NCI-H1417 (cell line): ENCODE data around the gene CXCR3.

ENCODE experiments used
- DNase-seq, 3 experiments: peaks; one replicate each; lab custom pipeline; 2025; lab: John Stamatoyannopoulos, UW

The CXCR3 gene

GRCh38 chrX:71637253-71637618 lies 18.9 kb upstream of the CXCR3 start:
- DNase-seq = peak in 1 of 3 experiments; percentile 42

GRCh38 chrX:71636438-71637252 lies 18.3 kb upstream of the CXCR3 start:
- DNase-seq = peak; percentile 21 to 65 (median 42)

DNA sequence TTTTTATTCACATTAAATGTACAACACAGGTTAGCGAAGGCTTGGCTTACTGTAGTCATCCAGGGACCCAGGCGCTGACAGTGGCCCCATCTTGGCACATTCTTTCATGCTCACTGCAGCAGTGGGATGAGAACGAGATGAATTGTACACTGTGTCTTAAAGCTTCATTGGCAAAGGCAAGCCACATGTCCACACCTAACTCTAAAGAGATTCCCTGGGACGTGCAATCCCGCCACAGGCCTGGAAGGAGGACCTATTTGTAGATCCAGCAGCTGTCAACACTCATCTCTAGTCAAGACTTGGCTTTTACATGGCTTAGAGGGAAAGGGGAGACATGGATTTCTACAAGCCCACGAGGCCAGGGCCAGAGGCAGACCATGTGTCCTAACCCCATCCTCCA lies 16.1 kb upstream of the CXCR3 start:
- no peak for DNase-seq

- peak; percentile 52 to 91 (median 80) for DNase-seq
Measured at GRCh38 chrX:71632923-71633657, 14.8 kb upstream of the CXCR3 start.

- DNase-seq = no peak
Measured at GRCh38 chrX:71629467-71629866, 11.2 kb upstream of the CXCR3 start.

DNA sequence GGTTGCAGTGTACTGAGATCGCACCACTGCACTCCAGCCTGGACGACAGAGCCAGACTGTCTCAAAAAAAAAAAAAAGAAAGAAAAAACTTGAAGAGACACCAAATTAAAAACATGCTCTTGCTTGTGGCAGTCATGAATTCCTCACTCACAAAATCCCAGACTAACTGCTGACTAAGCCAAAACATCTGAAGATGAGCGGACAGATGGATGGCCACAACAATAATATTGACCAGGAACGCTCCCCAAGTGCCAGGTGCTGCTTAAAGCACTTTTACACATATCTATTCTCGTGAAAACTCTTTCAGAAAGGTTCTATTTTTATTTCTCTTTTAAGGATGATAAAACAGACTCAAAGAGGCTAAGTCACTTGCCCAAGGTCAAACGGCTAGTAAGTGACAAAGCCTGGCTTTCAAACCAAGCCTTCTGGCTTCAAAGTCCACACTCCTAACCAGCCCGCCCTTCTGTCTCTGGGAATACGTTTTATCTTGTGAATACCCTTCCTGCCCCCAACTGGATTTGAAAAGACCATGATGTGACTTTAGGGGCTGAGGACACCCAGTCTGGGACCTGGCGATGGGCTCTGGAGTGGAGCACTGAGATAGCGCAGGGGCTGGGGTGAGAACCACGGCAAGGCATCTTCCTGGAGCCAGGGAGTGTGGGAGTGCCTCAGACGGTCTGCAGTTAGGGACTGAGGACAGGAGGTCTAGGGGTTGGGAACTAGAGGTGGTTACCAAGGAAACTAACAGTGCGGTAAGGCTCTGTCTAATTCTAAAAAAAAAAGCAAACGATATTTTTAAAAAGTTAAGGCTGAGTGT lies 9.5 kb upstream of the CXCR3 start:
- no peak for DNase-seq

DNA sequence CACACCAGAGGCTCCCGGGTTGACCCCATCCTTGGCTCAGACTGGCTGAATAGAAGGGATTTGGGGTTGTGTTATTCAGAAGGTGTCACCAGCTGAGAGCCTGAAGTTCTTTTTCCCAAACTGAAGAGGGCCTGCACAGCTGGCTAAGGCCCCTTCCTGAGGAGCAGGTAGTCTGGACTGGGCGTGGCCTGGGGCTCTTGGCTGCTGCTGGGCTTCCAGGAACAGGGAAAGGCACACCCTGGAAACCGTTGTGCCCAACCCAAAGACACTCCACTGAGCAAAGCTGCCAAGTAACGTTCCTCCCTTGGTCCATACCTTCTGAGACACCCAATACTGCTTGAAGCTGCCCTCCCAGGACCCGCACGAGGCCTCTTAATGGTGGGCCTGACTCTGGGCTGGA lies 8.3 kb upstream of the CXCR3 start:
- DNase-seq = no peak

DNA sequence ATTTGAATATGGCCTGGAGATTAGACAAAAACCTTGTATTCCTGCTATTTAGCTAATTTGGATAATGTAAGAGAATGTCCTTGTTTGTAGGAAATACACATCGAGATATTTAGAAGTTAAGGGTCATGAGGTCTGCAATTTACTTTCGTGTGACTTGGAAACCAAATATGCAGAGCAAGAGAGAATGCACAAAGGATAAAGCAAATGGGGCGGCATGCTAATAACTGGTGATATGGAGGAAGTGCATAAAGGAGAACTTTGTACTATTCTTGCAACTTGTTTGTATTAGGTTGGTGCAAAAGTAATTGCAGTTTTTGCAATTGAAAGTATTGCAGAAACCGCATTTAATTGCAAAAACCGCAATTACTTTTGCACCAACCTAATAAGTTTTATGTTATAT lies 7.2 kb upstream of the CXCR3 start:
- DNase-seq = no peak

- no peak for DNase-seq
Measured at GRCh38 chrX:71623714-71624113, 5.4 kb upstream of the CXCR3 start.

DNA sequence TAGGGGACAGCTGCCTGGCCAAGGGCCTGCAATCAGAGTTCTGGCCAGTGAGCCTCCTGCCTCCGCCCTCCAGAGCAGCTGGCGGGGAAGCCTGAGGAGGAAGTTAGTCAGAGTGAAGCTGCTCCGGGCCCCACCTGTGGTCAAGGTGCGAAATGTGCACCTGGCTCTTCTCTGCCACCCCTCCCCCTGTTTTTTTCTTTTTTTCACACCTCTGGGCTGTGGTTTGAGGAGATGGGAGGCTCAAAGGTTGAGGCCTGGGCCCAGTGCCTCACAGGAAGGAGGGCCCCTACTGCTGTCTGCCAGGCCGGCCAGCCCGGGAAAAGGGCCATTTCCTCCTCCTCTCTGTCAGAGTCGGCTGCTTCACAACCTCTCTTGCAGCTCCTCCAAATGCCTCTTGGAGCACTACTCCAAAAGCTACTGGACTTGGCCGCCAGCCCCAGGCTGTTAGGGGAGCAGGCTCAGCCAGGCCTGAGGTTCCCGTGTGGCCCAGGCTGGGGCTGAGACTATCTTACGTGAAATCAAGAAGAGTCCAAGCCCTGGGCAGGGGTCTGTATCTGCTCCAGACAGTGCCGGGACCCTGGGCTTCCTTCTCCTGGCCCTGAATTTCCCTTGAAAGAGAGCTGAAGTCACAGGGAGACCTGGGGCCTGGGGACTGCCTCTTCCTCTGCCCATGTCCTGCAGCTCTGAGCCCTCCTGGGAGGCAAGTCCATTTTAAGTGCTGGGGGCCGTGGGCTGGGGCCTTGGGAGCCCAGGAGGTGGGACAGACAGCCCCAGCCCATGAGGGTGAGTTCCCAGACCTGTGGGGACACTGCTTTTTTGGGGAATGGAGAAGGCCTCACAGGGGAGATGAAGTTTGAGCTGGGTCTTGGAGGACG lies 4.5 kb upstream of the CXCR3 start:
- peak in 1 of 3 experiments; percentile 26 for DNase-seq

GRCh38 chrX:71622032-71622575 lies 3.8 kb upstream of the CXCR3 start:
- no peak for DNase-seq

- no peak for DNase-seq
Measured at GRCh38 chrX:71621603-71622002, 3.3 kb upstream of the CXCR3 start.

GRCh38 chrX:71619986-71620385 lies 1.7 kb upstream of the CXCR3 start:
- no peak for DNase-seq

GRCh38 chrX:71619193-71619592 lies 882 bp upstream of the CXCR3 start:
- DNase-seq = no peak

DNA sequence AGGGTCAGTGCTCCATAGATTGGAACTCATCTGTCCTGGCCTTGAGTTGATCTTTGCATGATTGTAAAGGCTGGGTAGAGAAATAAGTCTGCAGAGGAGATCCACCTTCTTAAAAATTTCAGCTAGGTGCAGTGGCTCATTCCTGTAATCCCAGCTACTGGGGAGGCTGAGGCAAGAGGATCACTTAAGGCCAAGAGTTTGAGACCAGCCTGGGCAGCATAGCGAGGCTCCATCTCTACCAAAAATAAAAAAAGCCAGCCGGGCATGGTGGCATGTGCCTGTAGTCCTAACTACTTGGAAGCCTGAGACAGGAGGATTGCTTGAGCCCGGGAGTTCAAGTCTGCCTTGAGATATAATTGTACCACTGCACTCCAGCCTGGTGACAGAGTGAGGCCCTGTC lies 476 bp upstream of the CXCR3 start:
- no peak for DNase-seq

GRCh38 chrX:71617742-71618141 lies 569 bp downstream of the CXCR3 start:
- no peak for DNase-seq

DNA sequence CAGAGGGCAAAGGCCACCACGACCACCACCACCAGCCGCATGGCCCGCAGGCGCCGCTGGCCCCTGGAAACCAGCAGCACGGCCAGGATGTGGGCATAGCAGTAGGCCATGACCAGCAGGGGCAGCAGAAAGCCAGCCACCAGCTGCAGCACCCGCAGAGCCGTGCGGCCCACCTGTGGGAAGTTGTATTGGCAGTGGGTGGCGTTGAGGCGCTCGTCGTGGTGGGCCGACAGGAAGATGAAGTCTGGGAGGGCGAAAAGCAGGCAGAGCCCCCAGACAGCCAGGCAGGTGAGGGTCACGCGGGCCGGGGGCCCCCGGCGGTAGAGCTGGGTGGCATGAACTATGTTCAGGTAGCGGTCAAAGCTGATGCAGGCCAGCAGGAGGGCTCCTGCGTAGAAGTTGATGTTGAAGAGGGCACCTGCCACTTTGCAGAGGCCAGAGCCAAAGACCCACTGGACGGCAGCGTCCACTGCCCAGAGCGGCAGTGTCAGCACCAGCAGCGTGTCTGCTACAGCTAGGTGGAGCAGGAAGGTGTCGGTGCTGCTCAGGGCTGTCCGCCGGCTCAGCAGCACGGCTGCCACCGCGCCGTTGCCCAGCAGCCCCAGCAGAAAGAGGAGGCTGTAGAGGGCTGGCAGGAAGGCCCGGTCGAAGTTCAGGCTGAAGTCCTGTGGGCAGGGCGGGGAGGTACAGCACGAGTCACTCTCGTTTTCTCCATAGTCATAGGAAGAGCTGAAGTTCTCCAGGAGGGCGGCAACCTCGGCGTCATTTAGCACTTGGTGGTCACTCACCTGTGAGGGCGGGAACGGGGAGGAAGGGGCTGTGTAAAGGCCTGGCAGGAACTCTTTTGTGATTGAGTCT lies 1.4 kb downstream of the CXCR3 start:
- no peak for DNase-seq

DNA sequence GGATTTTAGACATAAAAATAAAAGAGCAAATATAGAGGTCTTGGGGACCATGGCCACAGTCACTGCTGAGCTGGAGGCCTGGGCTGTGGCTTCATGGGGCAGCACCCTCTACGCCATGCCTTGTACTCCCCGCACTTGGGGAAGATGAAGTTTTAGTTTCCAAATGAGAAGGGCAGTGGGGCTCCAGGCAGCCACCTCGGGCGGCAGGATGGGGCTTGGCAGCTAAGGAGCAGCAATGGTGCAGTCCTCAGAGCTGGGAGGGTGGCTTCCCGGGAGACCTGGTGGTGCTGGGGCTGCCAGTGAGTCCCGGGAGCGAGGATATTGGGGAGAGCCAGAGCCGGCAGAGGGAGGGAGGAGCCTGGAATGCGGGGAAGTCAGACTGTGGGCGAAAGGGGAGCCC lies 2.4 kb downstream of the CXCR3 start:
- DNase-seq = no peak

- DNase-seq = no peak
Measured at GRCh38 chrX:71615056-71615455, 3.3 kb downstream of the CXCR3 start.

- peak in 1 of 3 experiments; percentile 29 for DNase-seq
Measured at GRCh38 chrX:71612256-71612655, 6.1 kb downstream of the CXCR3 start.
